ENCODE measurements around the gene CD28.

The CD28 gene

DNA sequence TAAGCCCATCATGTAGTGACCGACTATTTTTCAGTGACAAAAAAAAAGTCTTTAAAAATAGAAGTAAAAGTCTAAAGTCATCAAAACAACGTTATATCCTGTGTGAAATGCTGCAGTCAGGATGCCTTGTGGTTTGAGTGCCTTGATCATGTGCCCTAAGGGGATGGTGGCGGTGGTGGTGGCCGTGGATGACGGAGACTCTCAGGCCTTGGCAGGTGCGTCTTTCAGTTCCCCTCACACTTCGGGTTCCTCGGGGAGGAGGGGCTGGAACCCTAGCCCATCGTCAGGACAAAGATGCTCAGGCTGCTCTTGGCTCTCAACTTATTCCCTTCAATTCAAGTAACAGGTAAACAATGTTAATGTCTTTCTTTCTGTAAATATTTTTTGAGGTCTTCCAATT is at the start of gene CD28:
Gene CD28 (plus strand): TSS at position 237 of the 400 bp plus-strand sequence. CDS start 58 bp downstream, at position 295.
- DNase-seq, result no peak

GRCh38 chr2:203659331-203660049 is 46.9 kb upstream of the CD28 start:
- DNase-seq, result no peak

DNA sequence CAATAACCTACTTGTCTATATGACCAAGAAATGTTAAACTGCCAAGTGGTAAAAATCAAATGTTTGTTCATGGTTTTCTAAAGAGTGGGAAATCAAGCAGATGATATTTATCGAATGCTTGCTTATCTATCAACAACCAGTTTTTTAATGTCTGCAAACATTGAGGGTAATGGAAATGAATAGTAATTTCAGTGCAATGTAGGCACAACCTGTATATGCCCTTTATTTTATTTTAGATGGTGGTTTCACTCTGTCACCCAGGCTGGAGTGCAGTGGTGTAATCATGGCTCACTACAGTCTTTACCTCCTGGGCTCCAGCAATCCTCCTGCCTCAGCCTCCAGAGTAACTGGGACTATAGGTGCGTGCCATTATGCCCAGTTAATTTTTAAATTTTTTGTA is 46.0 kb upstream of the CD28 start:
- no peak for DNase-seq

DNA sequence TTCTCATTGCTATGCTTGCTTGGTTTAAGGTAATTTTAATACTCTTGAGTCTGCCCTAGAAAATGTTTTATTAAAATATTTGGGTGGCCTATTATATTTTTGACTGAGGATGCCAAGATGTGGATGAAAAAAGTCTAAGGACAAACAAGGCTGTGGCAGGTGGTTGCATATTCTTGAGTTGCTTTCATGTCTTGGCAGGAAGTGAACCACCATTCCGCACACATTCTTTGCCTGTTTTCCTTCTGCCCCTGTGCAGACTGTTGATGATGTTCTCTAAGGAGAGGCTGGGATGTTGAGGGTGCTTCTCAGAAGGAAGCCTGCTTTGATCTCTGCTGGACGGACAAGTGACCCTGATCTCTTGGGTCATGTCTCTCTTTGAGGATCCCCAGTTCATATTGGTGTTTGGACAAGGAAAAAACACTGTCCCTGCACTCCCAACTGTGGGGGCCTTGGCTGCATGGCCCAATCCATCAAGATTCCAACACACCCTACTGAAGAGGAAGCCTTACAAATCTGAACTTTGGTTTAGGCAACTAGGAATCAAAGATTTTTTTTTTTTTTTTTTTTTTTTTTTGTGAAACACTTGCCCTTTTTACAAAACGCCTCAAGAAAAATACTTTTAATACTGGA is 45.0 kb upstream of the CD28 start:
- DNase-seq, result no peak

DNA sequence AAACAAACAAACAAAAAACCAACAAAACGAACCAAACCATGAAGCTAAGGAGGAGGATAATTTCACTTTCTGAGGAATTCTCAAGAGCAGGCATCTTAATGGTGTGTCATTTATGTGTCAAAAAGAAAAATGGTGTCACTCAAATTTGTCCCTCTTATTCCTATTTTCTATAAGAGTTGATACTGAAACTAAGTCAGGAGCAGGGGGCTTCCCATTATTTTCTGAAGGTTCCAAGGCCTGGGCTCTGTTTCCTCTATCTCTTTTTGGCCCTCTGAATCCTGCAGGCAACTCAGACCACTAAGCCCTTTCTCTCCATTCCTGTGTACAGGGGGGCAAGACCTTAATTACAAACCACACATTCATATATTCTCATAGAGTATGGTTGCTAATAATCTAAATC is 44.0 kb upstream of the CD28 start:
- no peak for DNase-seq

DNA sequence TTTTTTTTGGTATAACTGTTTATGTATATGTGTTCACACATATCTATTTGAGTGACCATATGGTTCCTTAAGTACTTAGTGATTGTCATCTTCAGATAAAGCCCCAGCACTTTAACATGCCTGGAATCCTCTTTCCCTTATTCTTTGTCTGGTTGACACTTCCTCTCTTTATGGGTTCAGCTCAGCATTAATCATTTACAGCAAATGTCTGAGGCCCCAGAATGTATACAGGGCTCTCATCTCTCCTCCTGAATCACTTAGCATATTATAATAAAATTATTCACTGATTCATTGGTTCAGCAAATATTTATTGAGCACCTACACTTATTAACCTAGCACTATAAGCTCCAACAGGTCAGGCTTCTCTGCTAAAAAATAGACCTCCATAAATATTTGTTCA is 43.5 kb upstream of the CD28 start:
- DNase-seq, result no peak

GRCh38 chr2:203664029-203664755 is 42.2 kb upstream of the CD28 start:
- no peak for DNase-seq

DNA sequence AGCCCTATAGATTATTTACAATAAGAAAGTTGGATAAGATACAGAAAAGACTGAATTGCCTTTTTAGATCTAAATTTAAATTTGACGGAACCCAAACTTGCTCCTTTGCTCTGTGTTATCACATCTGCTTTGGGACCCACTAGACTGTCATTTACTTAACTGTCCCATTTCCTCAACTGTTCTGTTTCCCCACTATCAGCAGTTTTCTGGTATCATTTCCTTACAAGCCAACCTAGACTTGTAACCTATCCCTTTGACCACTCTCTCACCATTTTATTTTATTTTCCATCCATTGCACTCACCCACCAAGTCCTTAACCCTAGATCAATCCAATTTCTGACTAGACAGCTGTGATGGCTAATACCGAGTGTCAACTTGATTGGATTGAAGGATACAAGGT is 38.6 kb upstream of the CD28 start:
- DNase-seq, result no peak

DNA sequence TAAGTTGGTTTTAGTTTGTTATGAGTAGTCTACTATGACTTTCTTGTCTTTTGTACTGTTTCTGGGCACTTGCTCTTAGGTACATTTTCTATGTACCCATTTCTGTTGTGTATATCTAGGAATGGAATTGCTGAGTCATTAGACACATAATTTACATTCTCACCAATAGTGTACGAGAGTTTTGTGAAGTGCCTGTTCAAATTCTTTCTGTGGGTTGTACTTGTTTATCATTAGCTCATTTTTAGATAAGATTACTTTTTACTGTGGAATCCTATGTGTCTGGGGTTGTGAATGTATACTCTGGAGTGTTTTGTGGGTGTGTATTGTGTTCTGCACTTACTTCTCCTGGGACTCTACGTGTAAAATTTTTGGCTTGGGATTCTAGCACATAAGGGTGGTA is 36.6 kb upstream of the CD28 start:
- DNase-seq, result no peak

DNA sequence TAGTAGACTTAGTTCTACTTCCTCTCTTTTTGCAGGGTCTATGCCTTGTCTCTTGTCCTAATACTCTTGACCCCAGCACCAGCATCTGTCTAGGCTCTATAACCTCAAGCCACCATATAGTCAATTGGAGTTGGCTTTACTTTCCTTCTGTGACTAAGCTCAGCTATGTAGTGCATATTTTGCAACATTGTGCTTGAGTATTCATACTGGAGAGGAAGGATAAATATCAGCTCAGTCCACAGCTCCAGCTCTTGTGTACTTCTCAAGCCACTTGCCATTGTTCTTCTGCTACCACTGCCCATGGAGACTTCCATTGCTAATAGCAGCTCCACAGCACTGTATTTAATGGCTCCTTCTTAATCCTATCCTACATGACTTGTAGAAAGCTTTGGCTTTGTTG is 35.5 kb upstream of the CD28 start:
- DNase-seq, result no peak

- no peak for DNase-seq
Observed at GRCh38 chr2:203671876-203672275, 34.6 kb upstream of the CD28 start.

DNA sequence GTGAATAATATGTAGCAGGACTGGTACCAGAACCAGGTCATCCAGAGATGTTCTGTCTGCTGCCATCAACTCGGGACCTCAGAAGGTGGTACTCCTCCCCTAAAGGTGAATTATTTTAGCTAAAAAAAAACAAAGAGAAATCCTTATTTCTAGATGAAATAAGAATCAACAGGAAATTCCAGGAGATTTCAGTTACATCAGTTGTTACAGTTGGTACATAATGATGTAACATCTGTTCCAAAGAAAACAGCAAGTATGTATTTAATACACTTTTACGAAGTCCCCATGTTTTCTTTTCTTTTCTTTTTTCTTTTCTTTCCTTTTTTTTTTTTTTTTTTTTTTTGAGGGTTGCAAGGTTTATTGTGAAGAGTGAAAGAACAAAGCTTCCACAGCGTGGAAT is 33.6 kb upstream of the CD28 start:
- DNase-seq, result no peak

DNA sequence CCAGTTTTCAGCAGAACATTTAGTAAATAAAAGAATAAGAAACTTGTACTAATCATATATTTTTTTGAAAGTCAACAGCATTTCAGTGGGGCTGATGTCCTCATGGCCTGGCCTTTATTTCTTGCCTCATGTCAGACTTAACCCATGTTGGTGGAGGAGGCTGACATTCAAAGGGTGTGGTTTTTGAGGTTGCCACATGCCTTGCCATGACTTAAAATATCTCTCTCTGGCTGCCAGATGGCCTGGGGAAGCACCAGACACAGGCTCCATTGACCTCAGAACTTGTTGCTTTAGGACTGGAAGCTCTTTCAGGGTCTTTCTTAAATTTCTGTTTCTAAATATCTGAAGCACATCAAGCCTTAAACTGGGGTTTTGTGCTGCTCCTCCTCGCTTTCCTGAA is 32.5 kb upstream of the CD28 start:
- no peak for DNase-seq

- no peak for DNase-seq
Observed at GRCh38 chr2:203675086-203675485, 31.4 kb upstream of the CD28 start.

GRCh38 chr2:203678971-203679370 is 27.5 kb upstream of the CD28 start:
- no peak for DNase-seq

- DNase-seq, result no peak
Observed at GRCh38 chr2:203679401-203679800, 27.0 kb upstream of the CD28 start.

DNA sequence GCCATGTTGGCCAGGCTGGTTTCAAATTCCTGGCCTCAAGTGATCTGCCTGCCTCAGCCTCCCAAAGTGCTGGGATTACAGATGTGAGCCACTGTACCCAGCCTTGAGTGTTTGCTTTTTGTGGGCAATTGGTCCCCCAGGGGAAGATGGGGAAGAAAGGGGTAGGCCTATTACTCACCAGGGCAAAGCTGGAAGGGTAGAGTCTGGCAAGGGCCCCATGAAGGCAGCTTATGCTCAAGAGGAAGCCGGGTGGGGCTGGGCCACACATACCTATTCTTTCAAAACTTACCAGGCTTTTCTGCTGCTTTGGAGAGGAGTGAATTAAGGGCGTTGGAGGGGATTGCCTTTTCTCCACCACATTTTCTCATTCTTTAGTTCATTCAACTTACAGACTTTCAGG is 24.5 kb upstream of the CD28 start:
- no peak for DNase-seq

GRCh38 chr2:203682688-203683130 is 23.7 kb upstream of the CD28 start:
- DNase-seq, result no peak

GRCh38 chr2:203683421-203683820 is 23.0 kb upstream of the CD28 start:
- DNase-seq, result no peak

DNA sequence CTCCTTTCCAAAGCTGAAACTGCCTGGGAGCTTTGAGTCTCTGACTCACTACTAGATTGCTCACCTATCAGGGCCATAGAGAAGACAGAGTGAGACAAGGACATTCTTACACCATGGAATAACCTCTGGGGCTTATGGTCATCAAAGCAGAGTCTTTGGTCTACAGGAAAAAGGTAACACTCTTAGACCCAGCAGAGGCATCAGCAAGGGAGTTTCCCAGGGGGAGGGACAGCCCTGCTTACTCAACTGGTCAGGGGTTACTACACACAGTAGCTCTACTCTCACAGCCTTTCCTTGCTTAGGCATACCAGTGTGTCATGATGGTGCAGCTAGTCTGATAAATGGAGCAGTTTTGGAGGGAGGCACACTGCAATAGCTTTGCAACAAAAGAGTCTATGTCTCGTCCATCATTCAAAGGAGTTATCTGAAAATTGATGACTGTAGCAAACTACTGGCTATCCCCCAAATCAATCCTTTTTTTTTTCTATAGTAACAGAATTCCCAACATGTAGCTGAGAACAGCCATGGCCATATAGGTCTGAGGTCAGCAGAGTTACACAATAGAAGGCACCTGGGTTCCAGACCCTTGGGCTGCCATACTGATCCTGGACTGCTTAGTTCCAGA is 22.4 kb upstream of the CD28 start:
- no peak for DNase-seq

DNA sequence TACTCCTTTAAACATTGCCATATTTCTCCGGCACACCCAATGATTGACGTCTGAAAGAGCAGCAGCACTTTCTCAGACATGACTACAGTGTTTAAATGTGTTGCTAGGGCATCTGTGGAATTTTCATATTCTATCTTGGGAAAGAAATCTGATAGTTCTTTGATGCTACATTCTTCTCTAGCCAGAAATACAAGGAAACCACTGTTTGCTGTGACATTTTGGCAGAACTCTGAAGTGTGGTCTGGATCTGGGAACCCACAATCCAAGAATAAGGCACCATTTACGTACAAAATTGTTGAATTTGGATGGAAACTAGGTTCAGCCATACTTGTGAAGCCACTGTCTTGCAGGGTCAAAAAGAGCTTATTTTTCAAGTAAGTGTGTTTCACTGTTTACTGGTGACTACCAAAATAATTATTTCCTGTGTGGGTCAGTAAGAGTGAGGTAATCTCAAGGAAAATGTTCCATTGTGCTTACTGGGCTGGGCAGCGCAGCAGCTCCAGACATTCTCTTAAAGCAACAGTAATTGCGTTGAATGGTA is 21.3 kb upstream of the CD28 start:
- DNase-seq, result no peak

DNA sequence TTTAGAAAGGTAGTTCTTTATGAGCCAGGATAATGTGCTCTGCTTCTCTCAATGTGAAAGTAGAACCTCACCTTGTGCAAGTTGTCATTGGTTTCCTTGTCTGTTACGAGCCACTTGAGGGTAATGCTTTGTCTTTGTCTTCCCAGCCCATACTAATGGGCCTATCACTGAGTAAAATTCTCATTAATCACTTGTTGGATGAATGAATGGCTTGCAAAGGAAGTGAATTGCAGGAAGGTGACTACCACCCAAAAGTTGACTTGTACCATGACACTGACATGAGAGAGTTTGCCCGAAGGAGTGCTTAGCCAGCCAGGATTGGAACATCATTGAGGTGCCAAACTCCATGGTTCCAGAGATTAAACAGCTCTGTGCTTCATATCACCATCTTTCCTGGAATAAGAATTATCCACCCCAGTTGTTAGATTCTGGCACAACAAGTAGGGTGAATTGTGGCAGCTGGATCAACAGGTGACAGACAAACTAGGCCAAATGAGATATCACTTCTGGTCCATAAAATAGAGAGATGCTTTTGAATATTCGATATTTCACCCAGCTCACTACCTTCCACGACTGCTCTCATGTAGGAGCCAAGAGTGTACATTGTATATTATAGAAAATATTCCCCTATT is 20.5 kb upstream of the CD28 start:
- DNase-seq, result no peak

GRCh38 chr2:203687165-203687564 is 19.3 kb upstream of the CD28 start:
- DNase-seq, result no peak

All from cerebellar nuclear complex (tissue), 1 donor.